MM.1S (cell line): Measurements from ENCODE around the gene PLAAT4.
A peak's percentile ranks its signal among the peaks of the same experiment; 100 is the strongest.

Experiments
- DNase-seq: peaks from one replicate; pipeline ENCODE4 v3.0.0-alpha.2; 2015
- H2AFZ ChIP-seq: fragments of 300-600 bp; sonication (generic); 2 replicates; pipeline ENCODE4 v1.6.0; 2016; ENCODE audit warnings: antibody characterized with exemption, low read length
- H3F3A ChIP-seq: fragments of 300-600 bp; sonication (generic); 2 replicates; pipeline ENCODE4 v1.6.1; 2016; ENCODE audit warnings: mild to moderate bottlenecking, antibody characterized with exemption, low read length, moderate library complexity, mixed read lengths; ENCODE audit not compliant: insufficient read depth
- H3K27ac ChIP-seq: fragments of 300-600 bp; sonication (generic); 2 replicates; pipeline ENCODE4 v1.5.1; 2016; ENCODE audit warnings: mild to moderate bottlenecking, low read length
- H3K27me3 ChIP-seq: fragments of 300-600 bp; sonication (generic); replicated peaks from 2 replicates; pipeline ENCODE4 v1.6.0; 2016; ENCODE audit warnings: low read length; ENCODE audit not compliant: insufficient read depth
- H3K36me3 ChIP-seq: fragments of 300-600 bp; sonication (generic); replicated peaks from 2 replicates; pipeline ENCODE4 v1.6.1; 2016; ENCODE audit warnings: mild to moderate bottlenecking, low read length, mixed read lengths; ENCODE audit not compliant: insufficient read depth
- H3K4me1 ChIP-seq: fragments of 300-600 bp; sonication (generic); 2 replicates; pipeline ENCODE4 v1.6.1; 2016; ENCODE audit warnings: low read length, mixed read lengths
- H3K4me2 ChIP-seq: fragments of 300-600 bp; sonication (generic); 2 replicates; pipeline ENCODE4 v1.6.0; 2016; ENCODE audit warnings: low read depth, low read length
- H3K4me3 ChIP-seq: fragments of 300-600 bp; sonication (generic); 2 replicates; pipeline ENCODE4 v1.5.1; 2016; ENCODE audit warnings: low read length, mixed read lengths
- H3K79me2 ChIP-seq: fragments of 300-600 bp; sonication (generic); 2 replicates; pipeline ENCODE4 v1.6.1; 2016; ENCODE audit warnings: mixed run types, low read length, mixed read lengths
- H3K9ac ChIP-seq: fragments of 300-600 bp; sonication (generic); 2 replicates; pipeline ENCODE4 v1.6.1; 2016; ENCODE audit warnings: low read length, mixed read lengths
- H3K9me2 ChIP-seq: fragments of 300-600 bp; sonication (generic); replicated peaks from 2 replicates; pipeline ENCODE4 v1.6.1; 2016; ENCODE audit warnings: mild to moderate bottlenecking, low read length, mixed read lengths; ENCODE audit not compliant: insufficient read depth
- H3K9me3 ChIP-seq: fragments of 300-600 bp; sonication (generic); replicated peaks from 2 replicates; pipeline ENCODE4 v1.6.1; 2016; ENCODE audit warnings: mild to moderate bottlenecking, low read length, mixed read lengths; ENCODE audit not compliant: insufficient read depth
- H4K20me1 ChIP-seq: fragments of 300-600 bp; sonication (generic); 2 replicates; pipeline ENCODE4 v1.6.1; 2016; ENCODE audit warnings: mild to moderate bottlenecking, low read length, moderate library complexity, mixed read lengths; ENCODE audit not compliant: insufficient read depth
- EZH2 ChIP-seq: fragments of 300-600 bp; sonication (generic); optimal IDR thresholded peaks from 2 replicates; pipeline ENCODE3; 2017; ENCODE audit warnings: low read depth, mild to moderate bottlenecking, antibody characterized with exemption, low read length, mixed read lengths
- EZH2phosphoT487 ChIP-seq: fragments of 300-600 bp; sonication (generic); IDR thresholded peaks from 2 replicates; pipeline ENCODE4 v1.6.1; 2018; ENCODE audit warnings: antibody characterized with exemption, low read length
- TF ChIP-seq, protein P1 (sequence below): fragments of 300-600 bp; sonication (generic); IDR thresholded peaks from 2 replicates; pipeline ENCODE4 v1.5.1; 2016; ENCODE audit warnings: antibody characterized with exemption, low read length, mixed read lengths

Gene PLAAT4

GRCh38 chr11:63536669-63537292, at the start of gene PLAAT4:
PLAAT4 (plus strand) TSS chr11:63536808; CDS start chr11:63536869, 61 bp downstream.
- H2AFZ ChIP-seq = peak within 1 kb of the TSS; percentile 77
- no peaks in the 10 kb centered on the region for H4K20me1 ChIP-seq
- peak within 1 kb of the TSS; percentile 79; the same call in 1 of the 2 replicates for H3K27ac ChIP-seq
- H3K9me3 ChIP-seq = no peaks in the 10 kb centered on the region
- peak within 1 kb of the TSS; percentile 89 for H3K4me2 ChIP-seq
- H3F3A ChIP-seq = peaks cover 30% of the 10 kb centered on the region
- peak; percentile 73 for DNase-seq
- TF ChIP-seq EZH2 = no peak
- TF ChIP-seq, protein P1, sequence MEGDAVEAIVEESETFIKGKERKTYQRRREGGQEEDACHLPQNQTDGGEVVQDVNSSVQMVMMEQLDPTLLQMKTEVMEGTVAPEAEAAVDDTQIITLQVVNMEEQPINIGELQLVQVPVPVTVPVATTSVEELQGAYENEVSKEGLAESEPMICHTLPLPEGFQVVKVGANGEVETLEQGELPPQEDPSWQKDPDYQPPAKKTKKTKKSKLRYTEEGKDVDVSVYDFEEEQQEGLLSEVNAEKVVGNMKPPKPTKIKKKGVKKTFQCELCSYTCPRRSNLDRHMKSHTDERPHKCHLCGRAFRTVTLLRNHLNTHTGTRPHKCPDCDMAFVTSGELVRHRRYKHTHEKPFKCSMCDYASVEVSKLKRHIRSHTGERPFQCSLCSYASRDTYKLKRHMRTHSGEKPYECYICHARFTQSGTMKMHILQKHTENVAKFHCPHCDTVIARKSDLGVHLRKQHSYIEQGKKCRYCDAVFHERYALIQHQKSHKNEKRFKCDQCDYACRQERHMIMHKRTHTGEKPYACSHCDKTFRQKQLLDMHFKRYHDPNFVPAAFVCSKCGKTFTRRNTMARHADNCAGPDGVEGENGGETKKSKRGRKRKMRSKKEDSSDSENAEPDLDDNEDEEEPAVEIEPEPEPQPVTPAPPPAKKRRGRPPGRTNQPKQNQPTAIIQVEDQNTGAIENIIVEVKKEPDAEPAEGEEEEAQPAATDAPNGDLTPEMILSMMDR = no peak
- TF ChIP-seq EZH2phosphoT487 = no peak
- no peaks in the 10 kb centered on the region for H3K27me3 ChIP-seq
- peak within 1 kb of the TSS; percentile 49; the same call in 1 of the 2 replicates for H3K9ac ChIP-seq
- no peaks in the 10 kb centered on the region for H3K9me2 ChIP-seq
- H3K79me2 ChIP-seq = no peaks in the 10 kb centered on the region
- H3K4me1 ChIP-seq = peaks cover 29% of the 10 kb centered on the region
- H3K36me3 ChIP-seq = no peaks in the 10 kb centered on the region
- peak within 1 kb of the TSS; percentile 52 for H3K4me3 ChIP-seq

- Histone ChIP-seq H4K20me1 (no peaks in the 10 kb centered on the region), H3K4me2 (no peak overlapping the region), H3K27ac (no peak overlapping the region), H3K36me3 (no peaks in the 10 kb centered on the region), H2AFZ (no peak overlapping the region), H3K9me3 (no peaks in the 10 kb centered on the region), H3F3A (no peaks in the 10 kb centered on the region), H3K4me3 (no peak overlapping the region), H3K9ac (no peak overlapping the region), H3K4me1 (no peaks in the 10 kb centered on the region), H3K27me3 (no peaks in the 10 kb centered on the region), H3K9me2 (no peaks in the 10 kb centered on the region), H3K79me2 (no peaks in the 10 kb centered on the region)
- no peak for DNase-seq
- TF ChIP-seq EZH2phosphoT487 (no peak), EZH2 (no peak)
These were observed 47.8 kb upstream of the PLAAT4 start for GRCh38 chr11:63488789-63489188.

DNA sequence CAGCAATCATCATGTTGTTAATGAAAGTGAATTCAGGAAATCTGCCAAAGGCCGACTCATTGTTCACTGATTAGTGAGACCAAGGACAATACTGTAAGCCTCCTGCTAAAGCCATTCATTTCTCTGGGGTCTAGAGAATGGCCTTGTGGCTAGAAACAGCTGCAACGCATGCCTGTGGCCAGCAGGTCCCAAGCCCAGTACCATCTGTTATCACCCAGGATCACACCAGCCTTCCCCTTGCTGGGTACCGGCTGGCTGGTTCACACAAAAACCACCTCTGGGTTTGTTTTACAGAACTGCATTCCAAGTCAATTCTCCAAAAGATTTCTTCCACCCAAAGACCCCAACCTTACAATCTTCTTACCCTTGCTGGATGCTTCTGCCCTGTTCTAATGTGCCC, 46.7 kb upstream of the PLAAT4 start:
- Histone ChIP-seq H3K27ac (no peak overlapping the region), H3K36me3 (no peaks in the 10 kb centered on the region), H3K9me3 (no peaks in the 10 kb centered on the region), H3K27me3 (no peaks in the 10 kb centered on the region), H3K4me3 (no peak overlapping the region), H3K9me2 (no peaks in the 10 kb centered on the region), H3K4me1 (no peaks in the 10 kb centered on the region), H4K20me1 (no peaks in the 10 kb centered on the region), H3K9ac (no peak overlapping the region), H2AFZ (no peak overlapping the region), H3K4me2 (no peak overlapping the region), H3K79me2 (no peaks in the 10 kb centered on the region), H3F3A (no peaks in the 10 kb centered on the region)
- DNase-seq = no peak
- TF ChIP-seq, protein P1 = no peak
- TF ChIP-seq EZH2phosphoT487 = no peak
- TF ChIP-seq EZH2 = no peak

GRCh38 chr11:63490551-63491239, 45.9 kb upstream of the PLAAT4 start, which contains the start of gene PLAAT5:
PLAAT5 (minus strand) TSS chr11:63491167; CDS start chr11:63491034, 133 bp downstream.
- H3K4me2 ChIP-seq = no peak within 1 kb of the TSS
- H3K9me3 ChIP-seq = no peaks in the 10 kb centered on the region
- no peak within 1 kb of the TSS for H3K9ac ChIP-seq
- H3K9me2 ChIP-seq = no peaks in the 10 kb centered on the region
- no peaks in the 10 kb centered on the region for H3K36me3 ChIP-seq
- H3F3A ChIP-seq = no peaks in the 10 kb centered on the region
- no peak within 1 kb of the TSS for H3K27ac ChIP-seq
- TF ChIP-seq EZH2phosphoT487 = no peak
- no peaks in the 10 kb centered on the region for H4K20me1 ChIP-seq
- H3K27me3 ChIP-seq = no peaks in the 10 kb centered on the region
- no peaks in the 10 kb centered on the region for H3K4me1 ChIP-seq
- no peak within 1 kb of the TSS for H3K4me3 ChIP-seq
- H3K79me2 ChIP-seq = no peaks in the 10 kb centered on the region
- no peak within 1 kb of the TSS for H2AFZ ChIP-seq
- DNase-seq = no peak
